NCI-H2227 (cell line): ENCODE data around the gene HS3ST5.
"Not testable (repeated sequence)": the region's sequence is repeated elsewhere in the genome, so short reads cannot be mapped to it uniquely, and the experiment has no call there.

Experiments
- DNase-seq: peaks from one replicate; lab custom pipeline; 2025; ENCODE audit not compliant: unreplicated experiment; lab: John Stamatoyannopoulos, UW

HS3ST5 gene

DNA sequence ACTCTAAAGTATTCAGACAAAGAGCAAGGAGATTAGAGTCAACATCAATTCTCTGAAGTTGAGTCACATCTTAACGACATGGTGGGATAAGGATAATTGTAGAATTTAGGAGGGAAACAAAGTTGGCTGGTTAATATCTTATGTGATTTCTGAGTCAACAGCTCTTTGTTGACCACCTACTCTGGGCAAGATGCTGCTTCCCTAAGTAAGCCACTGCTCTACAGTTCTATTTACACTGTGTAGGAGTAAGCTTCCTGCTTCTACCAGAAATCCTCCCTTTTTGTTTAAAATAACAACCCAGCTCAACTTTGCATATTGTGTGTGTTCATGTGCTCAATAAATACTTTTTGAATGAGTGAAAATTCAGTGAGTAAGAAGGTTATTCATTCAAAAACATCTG is 3.1 kb downstream of the HS3ST5 start:
- DNase-seq: no peak

- no peak for DNase-seq
These were observed 8.6 kb downstream of the HS3ST5 start for GRCh38 chr6:114334237-114334636.

GRCh38 chr6:114327074-114327473 is 15.7 kb downstream of the HS3ST5 start:
- no peak for DNase-seq

DNA sequence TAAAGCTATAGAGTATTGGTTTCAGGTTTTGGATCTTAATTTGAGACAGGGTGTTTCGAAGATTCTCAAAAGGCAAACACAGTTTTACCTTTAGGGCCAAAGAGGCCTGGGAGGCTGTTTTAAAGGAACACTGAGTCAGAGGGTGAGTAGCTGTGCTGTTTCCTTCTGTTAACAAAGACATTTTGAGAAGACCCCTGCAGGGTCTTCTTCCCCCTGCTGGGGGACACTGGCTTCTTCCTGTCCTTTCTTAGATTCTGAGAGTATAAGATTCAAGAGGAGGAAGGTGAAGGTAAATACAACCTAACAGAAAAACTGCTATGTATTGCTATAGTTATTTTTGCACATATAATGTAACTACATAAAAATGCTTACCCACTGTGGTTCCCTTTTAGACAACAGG is 19.0 kb downstream of the HS3ST5 start:
- no peak for DNase-seq

DNA sequence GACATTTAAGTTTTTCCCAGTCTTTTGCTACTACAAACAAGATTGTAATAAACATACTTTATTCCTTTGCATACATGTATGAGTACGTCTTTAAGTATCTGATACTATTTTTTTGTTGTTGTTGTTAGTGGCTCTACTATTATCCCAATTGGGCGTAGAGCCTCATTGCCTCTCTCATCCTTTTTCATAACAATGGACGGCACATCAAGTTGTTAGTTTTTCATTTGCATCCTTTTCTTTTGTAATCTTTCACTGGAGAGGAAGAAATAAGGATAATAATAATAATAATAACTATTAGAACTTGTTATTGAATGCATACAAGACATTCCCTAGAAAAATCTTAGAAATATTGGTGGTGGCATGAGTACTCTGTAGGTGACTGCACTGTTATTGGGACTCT is 23.1 kb downstream of the HS3ST5 start:
- no peak for DNase-seq

- no peak for DNase-seq
These were observed 26.8 kb downstream of the HS3ST5 start for GRCh38 chr6:114315831-114316595.

- not testable (repeated sequence) for DNase-seq
These were observed 29.0 kb downstream of the HS3ST5 start for GRCh38 chr6:114313816-114314215.

GRCh38 chr6:114312931-114313330 is 29.9 kb downstream of the HS3ST5 start:
- DNase-seq: no peak

- no peak for DNase-seq
These were observed 32.8 kb downstream of the HS3ST5 start for GRCh38 chr6:114310053-114310452.

DNA sequence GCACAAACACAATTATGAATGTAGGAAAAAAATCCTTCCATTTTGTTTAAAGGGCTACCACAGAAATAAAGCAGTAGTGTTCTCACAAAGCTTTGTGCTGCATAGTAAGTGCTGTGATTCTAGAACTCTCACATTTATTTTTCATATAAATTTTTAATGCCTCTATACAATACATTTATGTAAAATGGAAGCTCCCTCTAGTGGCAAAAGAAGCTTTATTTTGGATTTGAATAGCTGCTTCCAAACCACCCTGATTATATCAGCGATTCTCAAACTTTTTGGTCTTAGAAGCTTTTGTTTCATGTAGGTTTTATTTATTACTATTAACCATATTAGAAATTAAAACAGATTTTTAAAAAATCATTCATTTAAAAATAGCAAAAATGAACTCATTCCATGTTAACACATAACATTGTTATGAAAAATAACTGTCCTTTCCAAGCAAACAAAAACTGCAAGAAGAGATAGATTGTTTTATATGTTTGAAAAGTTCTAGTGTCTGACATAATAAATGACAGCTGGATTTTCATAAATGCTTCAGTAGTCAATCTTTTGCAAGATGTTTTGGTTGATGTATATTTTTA is 38.4 kb downstream of the HS3ST5 start:
- DNase-seq: peak; percentile 2

GRCh38 chr6:114301596-114302219 is 41.1 kb downstream of the HS3ST5 start:
- no peak for DNase-seq

DNA sequence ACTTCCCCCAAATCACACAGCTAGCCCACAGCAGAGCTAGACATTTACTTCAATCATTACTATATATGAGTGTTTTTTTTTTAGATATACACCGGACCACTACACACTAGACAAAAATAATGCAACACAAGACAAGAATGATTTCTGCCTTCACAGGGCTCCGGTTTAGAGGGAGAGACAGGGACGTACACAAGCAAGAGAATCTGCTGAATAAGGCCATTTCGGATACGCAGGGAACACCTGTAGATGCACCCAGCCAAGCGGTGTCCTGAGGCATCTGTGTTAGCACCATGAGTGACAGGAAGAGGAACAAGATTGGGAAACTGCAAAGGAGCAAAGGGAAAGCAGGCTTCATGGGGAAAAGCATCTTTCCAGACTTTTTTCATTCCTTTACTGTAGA is 45.7 kb downstream of the HS3ST5 start:
- DNase-seq: no peak

GRCh38 chr6:114292431-114292830 is 50.4 kb downstream of the HS3ST5 start:
- no peak for DNase-seq

- no peak for DNase-seq
These were observed 51.4 kb downstream of the HS3ST5 start for GRCh38 chr6:114291428-114291827.

DNA sequence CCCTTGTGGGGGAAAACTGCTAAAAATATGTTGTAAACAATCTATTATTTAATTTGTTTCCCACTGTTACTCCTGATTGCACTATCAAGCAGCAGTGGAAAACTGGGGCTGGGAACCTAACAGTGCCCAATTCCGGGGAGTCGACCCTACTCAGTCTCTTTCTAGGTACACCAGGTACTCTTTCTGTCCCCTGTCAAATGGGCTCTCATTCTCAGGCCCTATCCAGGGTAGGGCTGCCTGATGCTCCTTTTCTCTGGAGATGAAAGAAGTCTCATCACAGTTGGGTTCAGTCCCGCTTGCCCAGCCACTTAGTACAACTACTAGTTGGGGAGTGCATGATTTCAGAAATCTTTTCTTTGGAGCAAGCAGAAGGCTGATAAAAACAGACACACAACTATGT is 52.0 kb downstream of the HS3ST5 start:
- no peak for DNase-seq

DNA sequence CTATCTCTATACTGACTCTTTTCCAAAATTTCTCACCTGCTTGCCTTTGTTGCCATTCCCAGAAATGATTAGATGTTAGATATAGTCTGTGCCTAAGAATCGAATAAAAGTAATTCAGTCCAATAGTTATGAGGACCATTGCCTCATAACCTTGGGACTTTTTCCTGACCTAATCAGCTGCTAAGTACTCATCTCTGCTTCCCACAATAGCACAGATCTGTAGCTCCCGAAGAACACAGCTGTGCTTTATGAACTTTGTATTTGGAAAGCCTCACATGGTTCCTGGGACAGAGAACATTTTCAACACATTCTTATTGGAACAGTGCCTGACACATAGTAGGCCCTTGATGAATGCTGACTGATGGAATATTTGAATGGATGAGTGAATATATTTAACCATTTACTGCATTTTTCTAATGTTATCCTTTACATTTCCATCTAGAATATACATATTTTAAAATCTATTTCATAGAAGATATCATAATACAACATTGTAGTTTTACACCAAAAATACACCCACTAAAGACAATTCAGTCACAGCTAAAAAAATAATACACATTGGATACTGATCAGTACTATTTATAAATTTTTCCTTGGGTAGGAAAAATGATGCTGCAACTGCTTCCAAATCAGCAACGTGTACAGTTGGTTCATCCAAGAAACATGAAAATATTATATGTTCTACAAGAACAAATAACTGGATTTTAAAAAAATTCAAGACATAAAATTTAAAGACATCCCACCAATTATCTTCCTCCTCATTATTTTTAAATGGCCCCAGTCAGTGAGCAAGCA is 53.9 kb downstream of the HS3ST5 start:
- no peak for DNase-seq

DNA sequence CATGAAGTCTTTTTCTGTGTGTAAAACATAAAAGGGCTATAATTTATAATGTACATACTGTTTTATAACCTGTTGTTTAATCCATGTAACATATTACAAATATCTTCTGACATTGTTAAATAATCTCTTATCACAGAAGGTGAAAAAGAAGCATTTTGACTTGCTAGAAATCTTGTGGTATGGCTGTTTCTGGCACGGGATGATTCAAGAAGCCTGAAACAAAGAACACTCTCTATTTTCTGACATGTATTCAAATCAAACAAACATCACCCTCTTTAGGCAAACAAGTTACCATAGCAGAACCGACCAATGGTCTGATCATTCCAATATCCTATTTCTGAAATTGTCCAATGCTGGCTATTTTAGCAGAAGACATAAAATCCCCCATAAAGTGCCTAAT is 55.4 kb downstream of the HS3ST5 start:
- DNase-seq: no peak

DNA sequence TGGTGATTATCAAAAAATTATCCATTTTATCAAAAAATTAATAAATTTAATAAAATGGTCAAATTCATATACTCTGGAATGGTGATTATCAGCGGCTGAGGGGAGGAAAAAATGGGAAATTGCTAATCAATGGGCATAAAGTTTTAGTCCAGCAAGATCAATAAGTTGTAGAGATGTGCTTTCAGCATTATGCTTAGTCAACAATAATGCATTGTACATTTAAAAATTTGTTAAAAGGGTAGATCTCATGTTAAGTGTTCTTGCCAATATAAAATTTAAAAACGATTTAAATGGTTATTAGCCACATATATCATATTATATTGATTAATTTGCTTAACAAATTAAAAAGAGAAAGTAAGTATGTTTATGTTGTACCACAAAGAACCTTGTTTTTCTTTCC is 56.6 kb downstream of the HS3ST5 start:
- no peak for DNase-seq

GRCh38 chr6:114284281-114284680 is 58.5 kb downstream of the HS3ST5 start:
- DNase-seq: no peak

DNA sequence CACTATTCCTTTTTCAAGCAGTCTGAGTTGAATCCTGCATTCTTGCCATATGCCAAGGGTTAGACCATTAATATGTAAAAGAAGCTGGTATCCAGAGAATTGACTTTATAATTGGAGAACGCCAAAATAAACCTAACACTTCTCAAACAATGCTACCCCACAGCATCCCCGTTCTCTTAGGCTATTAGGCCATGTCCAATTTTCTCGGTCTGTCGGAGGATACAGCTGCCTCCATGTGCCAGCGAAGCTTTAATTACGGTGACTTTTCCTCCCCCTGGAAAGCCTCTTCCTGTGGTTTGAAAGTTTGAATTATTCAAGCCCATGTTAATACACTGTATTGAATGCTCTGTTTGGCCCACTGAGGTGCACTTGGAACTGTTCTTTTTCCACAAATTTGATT is 60.5 kb downstream of the HS3ST5 start:
- DNase-seq: no peak

DNA sequence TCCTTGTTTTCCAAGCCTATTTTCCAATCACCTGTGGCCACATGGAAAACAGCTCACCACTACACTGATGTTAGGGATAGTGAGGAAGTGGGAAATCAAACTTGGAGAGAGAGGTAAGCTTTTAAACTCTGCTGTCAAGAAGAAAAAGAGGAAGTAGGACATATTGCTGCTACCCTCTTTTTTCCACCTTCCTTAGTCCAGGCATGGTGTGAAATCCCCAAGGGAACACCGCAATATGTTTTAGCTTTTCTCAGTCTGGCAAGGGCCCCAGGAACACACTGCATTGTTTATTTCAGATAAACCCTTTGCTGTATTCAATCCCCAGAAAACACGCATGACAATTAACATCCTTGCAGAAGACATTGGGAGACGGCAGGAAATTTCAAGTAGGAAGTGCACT is 61.3 kb downstream of the HS3ST5 start:
- no peak for DNase-seq
